EH (cell line): ENCODE data around the gene ISM1.

ENCODE experiments used
- DNase-seq: peaks from one replicate; pipeline ENCODE4 v3.0.0-alpha.2; 2015; ENCODE audit warnings: low read depth

Gene ISM1

DNA sequence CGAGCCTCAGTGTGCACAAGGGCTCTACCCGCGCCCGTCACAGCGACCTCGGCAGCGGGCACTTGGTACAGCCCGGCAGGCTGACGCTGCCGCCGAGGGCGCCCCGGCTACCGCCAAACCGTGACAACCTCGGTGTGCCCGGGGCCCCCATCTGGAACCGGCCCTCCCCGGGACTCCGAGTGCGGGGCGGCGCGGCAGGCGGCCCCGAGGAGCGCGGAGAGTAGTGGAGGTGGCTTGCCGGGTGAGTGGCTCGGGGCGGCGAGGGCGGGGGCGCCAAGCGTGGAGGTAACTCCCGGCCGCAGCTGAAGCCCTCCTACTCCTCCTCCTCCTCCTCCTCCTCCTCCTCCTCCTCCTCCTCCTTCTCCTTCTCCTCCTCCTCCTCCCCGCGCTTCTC lies at the start of gene ISM1:
TSS of gene ISM1 (plus strand) at position 371 of the 394 bp plus-strand sequence. CDS start 503 bp downstream, outside the sequence.
- no peak for DNase-seq

DNA sequence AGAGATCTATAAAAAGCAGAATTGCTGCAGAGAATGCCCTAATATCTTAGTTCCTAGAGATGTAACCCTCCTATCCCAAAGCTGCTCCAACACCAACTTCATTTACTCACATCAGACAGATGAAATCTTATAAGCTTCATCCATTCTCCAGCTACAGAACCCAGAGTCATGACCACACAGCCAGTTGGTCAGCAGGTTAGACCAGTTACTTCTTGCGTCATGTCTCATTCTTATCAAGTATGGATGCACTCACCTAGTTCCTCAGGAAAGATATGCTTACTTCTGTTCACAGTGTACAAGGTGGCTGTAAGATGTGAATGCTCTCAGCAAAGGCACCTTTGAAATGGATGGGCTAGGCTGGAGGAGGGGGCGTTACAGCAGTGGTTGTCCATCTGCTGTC lies 47.9 kb upstream of the ISM1 start:
- no peak for DNase-seq

DNA sequence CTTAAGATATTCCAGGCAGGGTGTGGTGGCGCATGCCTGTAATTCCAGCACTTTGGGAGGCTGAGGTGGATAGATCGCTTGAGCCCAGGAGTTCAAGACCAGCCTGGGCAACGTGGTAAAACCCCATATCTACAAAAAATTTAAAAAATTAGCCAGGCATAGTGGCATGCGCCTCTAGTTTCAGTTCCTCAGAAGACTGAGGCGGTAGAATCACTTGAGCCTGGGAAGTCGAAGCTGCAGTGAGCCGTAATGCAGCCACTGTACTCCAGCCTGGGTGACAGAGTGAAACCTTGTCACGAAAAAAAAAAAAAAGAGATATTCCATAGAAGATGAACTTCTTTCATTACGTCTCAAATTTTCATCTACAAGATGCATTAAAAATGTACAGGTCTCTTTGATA lies 46.7 kb upstream of the ISM1 start:
- no peak for DNase-seq

DNA sequence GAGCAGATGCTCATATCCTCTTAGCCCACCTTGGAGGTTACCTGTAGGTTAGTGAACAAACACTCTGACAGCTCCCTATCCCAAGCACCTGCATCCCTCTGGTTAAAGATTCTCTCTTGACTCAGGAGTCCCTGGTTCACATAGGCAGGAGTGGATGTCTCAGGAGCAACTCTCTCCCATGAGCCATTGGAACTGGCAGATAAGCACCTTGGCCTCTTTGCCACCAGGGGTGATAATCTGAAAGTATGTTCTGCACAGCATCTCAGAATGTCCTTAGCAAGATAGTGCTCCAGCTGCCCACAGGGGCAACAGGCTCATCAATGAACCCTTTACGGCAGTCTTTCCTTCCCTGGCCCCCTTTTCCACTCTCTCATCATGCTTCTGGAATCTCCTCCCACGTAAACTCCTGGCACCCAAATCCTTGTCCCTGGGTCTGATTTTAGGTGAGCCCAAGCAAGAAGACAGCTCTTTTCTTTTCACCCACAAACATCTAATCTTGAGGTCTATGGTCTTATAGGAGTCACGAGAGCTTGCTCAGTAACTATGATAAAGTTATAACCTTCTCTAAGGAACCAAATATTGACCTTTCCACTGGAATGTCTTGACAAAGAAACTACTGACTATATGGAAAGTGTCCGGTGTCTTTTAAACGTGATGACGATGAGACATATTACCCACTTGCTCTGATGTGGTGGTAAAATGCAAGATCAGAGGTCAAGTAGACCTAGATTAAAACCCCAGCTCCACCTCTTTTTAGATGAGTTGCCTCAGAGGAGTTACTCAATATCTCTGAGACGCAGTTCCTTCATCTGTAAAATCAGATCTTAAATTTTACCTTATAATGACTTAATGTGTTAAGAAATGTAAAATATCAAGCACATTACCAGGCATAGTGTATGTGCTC lies 39.8 kb upstream of the ISM1 start:
- DNase-seq: no peak

DNA sequence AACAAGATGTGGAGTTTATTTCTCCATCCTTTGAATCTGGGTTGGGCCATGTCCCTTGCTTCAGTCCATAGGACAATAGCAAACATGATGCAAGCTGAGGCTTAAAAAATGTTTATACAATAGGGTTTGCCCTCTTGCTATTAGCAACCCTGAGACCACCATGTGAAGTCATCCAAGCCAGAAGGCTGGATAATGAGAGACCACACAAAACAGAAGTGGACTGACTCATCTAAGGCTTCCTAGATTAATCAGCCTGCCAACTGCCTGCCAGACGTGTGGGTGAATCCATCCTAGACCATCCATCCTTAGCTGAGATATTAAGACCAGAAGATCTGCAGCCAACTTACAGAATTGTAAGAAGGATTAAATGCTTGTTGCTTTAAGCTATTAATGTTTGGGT lies 38.1 kb upstream of the ISM1 start:
- DNase-seq: no peak

DNA sequence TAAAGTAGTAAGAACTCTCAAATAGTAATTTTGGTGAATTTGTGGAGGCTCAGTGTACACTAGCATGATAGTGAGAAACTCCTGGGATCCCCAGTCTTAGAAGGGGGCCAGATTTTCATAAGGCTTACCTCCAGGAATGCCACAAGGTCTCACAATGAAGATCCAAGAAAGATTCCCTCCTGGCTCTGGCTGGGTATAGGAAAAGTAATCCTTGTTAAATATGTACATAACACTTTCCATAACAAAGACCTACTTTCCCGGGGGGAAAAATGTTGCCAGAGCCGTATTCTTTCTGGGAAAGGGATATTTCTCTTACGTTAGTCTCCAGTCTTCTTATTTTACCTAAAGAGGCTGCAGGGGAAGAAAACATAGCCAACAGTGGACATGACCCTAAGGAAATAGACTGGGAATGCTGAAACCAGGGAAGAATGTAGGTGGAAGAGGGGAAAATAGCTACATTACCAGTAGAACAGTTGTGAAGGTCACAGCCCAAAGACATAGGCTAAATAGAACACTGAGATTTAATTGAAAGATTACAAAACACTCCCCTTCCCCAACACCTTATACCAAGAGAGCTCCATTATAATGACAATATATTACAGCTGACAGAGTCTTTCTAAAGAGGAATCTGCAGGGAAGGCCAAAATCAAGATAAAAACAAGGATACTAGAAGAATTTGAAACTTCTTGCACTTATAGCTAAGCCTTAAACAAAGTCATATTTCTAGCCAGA lies 34.9 kb upstream of the ISM1 start:
- no peak for DNase-seq

DNA sequence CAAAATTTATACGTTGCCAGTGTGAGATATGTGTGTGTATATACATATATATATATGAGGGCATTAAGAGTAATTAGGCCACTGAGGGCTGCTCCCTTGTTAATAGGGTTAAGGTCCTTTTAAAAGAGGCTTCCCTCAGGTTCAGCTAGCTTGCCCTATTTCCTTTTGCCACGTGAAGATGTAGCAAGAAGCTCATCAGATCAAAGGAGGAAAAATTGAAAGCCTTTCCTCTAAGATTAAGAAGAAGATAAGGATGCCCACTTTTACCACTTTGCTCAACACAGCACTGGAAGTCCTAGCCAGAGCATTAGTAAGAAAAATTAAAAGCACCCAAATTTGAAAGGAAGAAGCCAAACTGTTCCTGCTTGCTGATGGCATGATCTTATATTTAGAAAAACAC lies 33.2 kb upstream of the ISM1 start:
- no peak for DNase-seq

DNA sequence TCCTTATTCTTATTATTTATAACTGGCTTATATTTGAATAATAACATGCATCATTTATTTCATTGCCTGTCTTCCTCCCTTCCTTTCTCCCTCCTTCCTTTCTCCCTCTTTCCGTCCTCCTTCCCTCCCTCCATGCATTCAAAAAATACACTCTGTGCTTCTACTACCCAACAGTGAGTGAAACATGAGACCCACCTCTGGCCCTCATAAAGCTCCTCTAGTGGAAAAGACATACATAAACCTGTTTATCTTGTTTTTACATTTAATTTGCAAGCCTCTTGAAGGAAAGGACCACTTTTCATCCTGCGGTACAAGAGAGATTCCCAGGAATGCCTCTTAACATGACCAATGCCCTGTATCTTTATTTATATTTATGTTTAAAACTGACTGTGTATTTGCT lies 21.8 kb upstream of the ISM1 start:
- DNase-seq: no peak

DNA sequence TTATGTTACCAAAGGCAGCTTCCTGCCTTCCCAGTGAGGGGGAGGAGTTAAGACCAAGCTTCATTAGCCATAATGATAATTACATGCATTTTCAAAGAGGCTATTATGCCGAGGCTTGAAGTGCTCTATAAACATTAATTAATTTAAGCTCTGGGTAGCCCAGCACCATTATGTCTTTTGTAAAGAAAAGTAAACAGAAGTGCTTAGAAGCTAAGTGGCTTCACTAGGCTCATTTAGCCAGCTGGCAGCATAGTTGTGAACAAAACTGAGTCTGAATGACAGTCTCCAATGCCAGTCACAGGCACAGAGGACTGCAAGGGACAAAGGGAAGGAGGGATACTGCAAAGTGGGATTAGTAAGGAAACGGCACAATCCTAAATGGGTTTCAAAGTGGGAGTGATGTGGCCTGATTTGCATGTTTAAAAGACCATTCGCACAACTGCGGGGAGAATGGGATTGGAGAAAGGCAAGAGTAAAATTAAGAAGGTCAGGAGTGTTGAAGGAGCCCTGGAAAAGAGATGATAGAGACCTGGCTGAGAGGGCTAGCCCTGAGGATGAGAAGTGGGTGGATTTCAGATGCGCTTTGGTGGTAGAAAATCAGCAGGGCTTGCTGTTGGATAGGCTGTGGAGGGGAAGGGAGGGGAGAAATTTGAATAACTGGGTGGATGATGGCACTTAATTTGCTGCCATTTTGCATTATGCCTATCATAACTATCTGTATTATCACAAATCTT lies 20.1 kb upstream of the ISM1 start:
- DNase-seq: no peak

DNA sequence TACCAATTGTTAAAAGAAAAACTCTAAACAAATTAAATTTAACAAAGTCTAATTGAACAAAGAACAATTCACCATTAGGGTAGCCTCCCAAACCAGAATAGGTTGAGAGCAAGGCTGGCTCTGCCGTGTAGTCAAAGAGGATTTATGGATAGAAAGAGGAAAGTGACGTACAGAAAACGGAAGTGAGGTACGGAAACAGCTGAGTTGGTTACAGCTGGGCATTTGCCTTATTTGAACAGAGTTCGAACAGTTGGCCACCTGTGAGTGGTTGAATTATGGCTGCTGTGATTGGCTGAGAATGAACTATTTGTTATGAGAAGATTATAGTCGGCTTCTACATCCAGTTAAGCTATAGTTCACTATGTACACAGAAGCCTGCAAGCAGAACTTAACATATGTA lies 18.5 kb upstream of the ISM1 start:
- no peak for DNase-seq

DNA sequence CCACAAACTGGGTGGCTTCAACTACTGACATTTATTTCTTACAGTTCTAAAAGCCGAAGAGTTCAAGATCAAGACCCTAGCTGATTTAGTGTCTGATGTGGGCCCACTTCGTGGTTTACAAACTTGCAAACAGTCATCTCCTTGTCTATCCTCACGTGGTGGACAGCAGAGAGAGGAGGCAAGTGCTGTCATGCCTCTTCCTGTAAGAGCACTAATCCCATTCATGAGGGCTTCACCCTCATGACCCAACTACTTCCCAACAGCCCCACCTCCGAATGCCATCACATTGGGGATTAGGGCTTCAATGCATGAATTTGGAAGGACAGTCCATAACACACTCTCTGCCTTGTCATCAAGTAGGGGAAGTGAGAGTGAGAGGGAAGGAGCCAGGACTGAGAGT lies 15.6 kb upstream of the ISM1 start:
- DNase-seq: no peak

DNA sequence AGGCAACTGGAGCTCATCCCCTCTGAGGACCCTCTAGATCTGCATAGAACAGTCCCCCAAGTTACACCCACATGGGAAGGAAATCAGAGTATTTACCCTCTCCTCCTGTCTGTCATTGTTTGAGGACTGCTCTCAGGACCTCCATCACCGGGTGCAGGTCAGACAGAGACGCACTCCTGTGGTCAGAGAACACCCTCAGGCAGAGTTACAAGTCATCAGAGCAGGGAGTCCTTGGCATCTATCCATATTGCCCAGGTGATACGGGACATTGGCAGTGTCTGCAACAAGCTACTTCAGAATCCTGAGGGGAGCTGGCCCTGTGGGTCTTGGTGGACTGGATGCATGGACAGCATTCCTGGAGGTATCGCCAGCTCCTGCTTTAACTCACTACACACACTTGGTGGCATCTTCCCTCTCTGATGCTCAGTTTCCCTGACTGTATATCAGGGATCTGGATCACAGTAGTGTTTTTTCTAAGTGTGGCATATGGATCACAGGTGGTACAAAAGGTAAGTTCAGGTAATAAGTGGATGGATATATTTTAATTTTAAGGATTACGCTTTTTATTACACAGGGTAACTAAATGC lies 15.1 kb upstream of the ISM1 start:
- no peak for DNase-seq

DNA sequence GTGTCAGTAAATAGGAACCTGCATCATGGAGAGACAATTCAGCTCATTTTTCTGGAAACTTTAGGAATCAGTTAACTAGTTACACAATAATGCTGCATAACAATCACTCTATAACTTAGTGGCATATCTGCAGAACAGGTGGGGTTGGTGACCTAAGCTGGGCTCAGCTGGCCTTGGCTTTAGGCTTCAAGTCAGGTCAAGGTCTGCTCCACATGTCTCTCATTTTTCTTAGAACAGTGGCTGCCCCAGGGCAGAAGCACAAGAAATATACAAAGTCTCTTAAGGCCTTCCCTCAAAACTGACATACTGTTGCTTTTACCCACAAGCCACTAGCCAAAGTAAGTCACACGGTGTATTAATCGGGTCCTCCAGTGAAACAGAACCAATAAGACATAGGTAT lies 14.1 kb upstream of the ISM1 start:
- no peak for DNase-seq

DNA sequence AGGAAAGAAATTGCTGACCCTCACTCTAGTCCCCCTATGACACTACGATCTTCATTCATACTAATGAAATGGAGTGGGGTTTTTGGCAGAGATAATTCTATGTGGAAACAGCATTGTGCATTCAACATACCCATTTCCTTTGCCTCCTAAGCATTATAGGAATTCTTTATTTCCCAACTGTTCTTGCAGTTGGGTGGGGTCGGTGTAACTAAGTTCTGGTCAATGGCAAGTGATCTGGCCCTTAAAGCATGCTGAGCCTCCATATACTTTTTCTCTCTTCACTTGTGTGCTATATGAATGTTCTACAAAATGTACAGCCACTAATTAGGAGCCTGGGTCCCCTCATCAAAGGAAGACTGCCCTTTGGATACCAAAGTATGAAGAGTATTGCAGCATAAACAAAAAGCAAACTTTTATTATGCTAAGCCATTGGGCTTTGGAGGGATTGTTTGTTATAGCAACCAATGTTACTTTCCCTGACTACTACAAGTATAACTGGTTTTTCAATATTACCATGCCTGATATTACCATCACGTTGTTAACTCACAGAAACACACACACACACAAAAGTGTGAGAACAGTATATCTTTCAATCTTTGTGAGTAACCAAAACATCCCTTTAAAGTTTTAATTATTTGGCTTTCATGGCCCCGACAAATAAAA lies 9.0 kb upstream of the ISM1 start:
- DNase-seq: no peak

DNA sequence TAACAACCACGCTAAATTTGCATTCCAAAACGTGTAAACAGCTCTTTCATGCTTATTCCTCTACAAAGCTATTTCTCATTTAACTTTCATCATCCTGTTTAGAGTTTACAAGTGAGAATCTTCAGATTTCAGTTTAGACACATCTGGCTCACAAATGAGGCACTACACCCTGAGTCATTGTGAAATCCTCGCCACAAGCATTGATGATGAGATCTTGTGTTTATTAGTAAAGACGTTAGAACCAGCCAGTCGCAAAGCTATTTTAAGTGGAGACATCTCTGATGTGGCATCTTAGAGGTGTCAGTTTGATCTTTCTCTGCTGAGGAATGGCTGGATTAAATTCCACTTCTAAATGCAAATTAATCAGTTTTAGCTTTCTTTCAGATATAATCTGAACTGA lies 8.3 kb upstream of the ISM1 start:
- DNase-seq: peak; percentile 45

DNA sequence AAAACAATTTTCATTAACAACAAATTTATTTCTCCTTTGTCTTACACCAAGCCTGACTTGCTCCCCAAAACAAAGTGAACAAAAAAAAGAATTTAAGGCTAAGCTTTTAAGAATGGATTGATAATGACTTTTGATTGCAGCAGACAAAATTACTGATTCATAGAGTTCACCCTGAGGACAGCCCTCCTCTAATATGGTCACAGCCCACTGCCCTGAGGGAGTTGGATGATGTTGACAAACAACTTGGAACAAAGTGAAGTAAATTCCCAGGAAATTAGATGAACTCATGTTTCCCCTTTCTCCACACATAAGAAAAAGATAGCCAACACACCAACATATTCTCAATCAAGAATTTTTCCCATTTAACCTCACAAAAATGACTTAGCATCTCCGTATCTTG lies 7.7 kb upstream of the ISM1 start:
- no peak for DNase-seq

DNA sequence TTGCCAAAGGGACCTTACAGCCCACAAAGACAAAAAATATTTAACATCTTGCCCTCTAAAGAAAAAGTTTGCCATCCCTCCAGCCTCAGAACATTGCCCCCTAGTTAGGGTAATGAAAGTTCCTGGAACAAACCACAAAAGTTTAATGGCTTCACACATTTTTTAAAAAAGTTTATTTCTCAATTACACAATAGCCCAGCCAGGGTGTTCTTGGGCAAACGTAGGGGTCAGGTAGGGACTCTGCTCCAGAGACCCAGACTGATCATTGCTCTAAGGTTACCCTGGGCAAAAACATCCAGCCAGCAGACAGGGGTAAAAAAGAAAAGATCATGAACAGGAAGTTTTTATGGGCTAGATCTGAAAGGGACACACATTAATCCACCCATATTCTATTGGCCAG lies 4.5 kb upstream of the ISM1 start:
- no peak for DNase-seq

DNA sequence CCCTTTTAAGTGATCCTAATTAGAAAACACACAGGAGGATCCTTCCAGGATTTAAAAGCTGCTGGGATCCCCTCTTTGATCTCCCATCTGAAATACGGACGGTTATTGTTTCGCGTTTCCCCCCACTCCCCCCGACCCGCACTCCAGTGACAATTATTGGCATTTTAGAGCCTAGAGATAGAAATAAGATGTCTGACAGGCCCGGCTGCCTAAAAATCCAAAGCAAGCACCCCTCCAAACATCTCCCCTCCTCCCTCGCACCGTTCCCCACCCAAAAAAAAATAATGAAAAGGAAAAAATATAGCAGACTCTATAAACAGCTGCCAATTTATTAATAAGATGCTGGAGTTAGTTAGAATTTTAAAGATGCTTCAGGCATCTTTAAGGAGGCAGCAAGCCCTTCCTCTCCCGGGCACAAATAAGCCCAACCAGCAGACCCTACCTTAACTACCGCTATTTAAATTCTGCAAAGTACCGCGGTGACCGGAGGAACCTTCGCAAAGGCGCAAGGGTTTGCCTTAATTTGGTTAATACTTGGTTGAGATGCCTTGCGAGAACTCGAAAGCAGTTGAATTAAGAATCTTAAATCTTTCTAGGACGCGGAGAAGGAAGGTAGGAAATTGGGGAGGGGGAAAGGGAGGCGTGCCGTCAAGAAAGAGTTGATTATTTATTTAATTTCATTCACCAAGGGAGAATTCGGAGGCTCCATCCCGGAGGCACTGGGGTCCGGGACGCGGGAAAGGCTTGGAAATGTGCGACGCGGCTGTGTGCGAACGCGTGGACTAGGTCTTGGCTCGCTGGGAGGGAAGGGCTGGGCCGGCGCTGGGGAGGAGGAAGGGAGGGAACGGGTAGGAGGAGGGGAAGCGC lies 1.5 kb upstream of the ISM1 start:
- DNase-seq: no peak

DNA sequence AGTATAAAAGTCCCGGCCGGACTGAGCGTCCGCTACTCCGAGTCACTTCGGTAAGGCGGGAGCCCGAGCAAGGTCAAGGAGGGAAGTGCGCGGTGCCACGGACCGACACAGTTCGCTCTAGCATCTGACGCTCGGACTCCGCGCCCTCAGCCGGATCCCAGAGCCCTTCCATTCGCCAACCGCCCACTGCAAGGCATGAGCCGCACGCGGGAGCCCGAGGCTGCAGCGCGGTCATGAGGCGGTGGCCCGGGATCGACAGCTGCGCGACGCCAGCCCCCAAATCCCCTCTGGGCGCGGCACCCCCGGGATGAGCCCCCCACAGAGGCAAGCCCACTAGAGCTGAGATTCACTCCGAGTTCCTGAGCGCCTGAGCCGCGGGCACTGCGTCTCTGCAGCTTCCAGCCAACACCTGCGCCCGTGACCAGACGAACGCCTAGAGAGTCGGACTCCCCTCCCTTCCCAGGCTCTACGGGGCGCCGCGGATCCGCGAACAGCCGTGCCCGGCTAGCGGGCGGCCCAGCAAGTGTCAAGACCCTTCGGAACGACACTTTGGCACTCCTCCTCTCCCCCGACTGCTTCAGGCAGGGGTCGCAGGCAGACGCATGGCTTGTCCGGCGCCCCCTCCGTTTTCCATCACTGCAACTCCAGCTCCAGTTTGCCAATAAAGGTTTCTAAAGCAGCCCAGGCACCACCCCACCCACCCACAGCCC lies 725 bp upstream of the ISM1 start:
- DNase-seq: peak; percentile 30

DNA sequence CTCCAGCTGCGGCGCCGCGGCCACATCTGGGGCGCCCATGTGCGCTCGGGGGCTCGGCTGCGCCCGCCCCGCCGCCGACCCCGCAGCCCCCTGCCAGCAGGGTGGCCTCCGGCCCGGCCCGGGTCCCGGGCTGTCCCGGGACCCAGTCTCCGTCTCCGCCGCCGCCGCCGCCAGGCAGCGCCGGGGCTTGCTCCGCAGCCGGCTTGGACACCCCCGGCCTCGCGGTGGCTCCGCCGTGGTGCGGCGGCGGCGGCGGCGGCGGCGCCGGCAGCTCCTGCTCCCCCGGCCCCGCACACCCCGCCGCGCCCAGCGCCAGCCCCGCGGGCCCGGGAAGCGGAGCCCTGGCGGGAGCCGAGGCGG lies 219 bp downstream of the ISM1 start:
- DNase-seq: no peak
